RPMI7951 (cell line): ENCODE results near the gene PRPF31. TPM values are rescaled to one million over a fixed set of nuclear protein-coding genes. Genes with fewer than 3 reads are reported as not detected.

Source experiments
- DNase-seq: peaks from one replicate; pipeline ENCODE4 v3.0.0-alpha.2; 2012; ENCODE audit warnings: low read depth
- total RNA-seq: library from RNA; depleted of rRNA; stranded (reverse); fragments of >200 nt; shearing (Covaris generic); gene quantifications from 2 replicates; pipeline ENCODE4 v1.2.3, GENCODE V29; 2014

Gene PRPF31
- total RNA-seq, 1 experiment from 2014 or later: 71.3 TPM

DNA sequence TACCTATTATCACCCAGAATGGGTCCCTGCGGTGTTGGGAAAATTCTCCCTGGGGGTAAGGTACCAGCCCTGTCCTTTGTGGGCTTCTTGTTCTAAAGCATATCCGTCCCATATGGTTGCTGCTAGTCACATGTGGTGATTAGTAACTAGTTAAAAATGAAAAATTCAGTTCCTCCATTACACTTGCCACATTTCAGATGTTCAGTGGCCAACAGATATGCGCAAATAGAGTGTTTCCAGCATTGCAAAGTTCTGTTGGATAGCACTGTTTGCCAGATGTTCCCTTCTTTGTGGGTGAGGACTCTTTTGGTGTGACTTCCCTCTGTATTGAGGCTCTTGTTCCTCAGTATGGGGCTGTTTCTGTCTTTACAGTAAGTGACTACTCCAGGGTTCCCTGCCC, 25.8 kb downstream of the PRPF31 start:
- no peak for DNase-seq

DNA sequence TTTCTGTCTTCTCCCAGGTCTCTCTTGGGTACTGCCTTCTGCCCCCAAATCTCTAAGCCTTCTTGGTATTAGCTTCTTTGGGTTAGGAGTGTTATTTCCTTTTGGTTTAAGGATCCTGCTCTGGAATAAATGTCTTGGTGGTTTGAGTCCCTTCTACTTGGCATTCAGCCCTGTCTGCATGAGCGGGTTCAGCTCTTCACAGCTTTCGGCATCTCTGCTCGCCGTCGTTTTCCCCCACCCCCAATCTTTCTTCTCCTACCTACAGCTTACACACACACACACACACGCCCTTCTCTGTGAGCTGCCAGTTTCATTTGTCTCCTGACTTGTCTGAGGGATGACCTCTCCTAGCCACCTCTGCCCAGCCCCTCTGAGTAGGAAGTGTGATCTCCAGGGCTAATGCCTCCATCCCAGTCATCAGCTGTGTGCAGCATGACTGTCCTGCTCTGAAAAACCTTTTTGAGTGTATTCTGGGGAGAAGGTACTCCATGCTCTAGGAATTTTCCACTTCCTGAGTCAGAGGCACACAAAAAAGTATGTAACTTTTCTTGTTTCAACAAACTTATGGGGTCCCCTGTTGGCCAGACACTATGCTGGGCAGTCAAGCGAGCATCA, 26.7 kb downstream of the PRPF31 start:
- DNase-seq: no peak

DNA sequence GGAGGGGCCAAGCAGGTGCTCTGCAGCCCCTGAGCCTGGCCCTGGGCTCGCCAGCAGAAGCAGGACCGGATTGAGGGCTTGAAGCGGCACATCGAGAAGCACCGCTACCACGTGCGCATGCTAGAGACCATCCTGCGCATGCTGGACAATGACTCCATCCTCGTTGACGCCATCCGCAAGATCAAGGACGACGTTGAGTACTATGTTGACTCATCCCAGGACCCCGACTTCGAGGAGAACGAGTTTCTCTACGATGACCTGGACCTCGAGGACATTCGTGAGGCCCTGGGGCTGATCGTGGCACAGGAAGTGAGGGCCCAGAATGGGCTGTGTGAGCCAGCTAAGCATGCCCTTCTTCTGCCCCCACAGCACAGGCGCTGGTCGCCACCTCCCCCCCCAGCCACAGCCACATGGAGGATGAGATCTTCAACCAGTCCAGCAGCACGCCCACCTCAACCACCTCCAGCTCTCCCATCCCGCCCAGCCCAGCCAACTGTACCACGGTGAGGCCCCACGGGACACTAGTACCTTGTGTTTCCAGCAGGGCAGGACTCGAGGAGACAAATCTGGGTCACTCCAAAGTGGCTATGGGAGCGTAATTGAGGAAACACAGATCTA, 30.1 kb downstream of the PRPF31 start:
- no peak for DNase-seq

DNA sequence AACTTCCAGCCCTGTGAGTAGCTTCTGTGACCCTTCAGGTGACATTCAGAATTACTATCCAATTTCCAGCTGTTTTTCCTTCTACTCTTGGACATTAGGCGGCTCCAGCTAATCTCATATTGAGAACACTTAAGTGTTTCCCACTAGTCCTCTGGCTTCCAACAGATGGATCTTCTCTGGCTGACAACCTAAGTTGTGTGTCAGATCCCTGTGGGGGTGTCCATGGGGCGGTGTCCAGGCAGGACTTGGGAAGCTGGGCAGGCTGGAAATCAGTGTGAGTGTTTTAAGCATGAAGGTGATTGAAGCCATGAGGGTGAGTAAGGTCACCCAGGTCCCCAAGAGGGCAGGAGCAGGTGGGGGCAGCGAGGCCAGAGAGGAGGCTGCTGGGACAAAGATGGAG, 32.1 kb downstream of the PRPF31 start:
- DNase-seq: no peak

DNA sequence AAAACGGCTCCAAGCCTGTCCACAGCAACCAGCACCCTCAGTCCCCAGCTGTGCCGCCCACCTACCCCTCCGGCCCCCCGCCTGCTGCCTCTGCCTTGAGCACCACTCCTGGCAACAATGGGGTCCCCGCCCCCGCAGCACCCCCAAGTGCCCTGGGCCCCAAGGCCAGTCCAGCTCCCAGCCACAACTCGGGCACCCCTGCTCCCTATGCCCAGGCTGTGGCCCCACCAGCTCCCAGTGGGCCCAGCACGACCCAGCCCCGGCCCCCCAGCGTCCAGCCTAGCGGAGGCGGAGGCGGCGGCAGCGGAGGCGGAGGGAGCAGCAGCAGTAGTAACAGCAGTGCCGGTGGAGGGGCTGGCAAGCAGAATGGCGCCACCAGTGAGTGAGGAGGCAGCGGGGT, 32.6 kb downstream of the PRPF31 start:
- no peak for DNase-seq

DNA sequence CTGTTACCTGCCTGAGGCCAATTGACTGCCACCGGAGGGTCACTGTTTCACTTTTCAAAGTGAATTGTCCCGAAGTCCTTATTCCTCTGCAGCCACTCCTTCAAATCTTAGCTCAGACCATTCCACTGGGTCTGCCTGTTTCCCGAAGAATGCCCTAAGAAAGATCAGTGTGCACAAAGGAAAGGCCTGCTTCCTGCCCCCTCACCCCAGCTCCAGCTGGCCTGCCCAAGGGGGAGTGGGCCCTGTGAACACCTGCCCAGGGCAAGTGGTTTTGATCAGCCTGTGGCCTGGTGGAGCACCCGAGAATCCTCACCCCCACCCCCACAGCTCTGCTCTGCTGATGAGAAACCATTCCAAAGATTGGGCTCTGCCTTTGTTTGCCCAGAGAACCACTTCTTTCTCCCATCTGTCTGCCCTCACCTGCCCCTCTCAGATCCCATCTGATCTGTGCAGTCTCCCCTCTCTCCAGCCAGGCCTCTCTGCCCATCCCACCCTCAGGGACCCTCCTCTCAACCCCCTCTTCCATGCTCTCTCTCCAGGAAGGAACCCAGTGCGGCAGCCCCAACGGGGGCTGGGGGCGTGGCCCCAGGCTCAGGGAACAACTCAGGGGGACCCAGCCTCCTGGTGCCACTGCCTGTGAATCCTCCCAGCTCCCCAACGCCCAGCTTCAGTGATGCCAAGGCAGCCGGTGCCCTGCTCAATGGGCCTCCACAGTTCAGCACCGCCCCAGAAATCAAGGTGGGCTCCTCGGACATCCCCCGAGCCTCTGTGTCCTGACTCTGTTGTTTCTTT, 33.7 kb downstream of the PRPF31 start:
- no peak for DNase-seq

DNA sequence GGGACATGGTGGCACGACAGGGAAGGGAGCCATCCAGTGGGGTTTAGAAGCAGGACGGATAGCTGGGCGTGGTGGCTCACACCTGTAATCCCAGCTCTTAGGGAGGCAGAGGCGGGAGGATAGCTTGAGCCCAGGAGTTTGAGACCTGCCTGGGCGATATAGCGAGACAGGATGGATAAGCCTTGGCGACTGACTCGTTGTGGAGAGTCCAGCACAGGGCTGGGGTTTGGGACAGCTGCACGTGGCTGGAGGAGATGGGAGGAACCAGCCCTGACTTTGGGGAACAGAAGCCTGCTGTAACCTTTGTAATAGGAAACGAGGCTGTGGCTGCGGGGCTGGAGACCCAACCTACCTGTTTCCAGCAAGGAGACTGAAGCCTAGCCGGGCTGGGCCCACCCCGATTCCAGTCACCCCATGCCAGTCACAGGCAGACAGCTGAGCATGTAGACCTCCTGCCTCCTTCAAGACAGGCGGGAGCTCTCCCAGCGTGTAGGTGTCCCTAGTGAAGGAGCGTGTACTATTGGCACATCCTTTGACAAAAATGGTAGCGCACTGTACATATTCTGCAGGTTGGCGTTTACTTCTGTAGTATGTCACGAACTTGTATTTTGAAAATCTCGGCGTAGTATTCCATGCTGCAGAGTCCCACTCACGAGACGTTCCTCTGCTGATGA, 35.9 kb downstream of the PRPF31 start:
- no peak for DNase-seq

DNA sequence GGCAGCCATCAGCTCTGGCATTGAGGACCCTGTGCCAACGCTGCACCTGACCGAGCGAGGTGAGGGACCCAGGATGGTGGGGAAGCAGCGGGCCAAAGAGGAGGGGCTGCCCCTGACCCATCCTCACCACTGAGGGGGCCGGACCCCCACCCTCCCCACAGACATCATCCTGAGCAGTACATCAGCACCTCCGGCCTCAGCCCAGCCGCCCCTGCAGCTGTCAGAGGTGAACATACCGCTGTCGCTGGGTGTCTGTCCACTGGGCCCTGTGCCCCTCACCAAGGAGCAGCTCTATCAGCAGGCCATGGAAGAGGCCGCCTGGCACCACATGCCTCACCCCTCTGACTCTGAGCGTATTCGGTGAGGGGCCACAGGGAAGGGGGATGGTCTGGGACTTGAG, 36.7 kb downstream of the PRPF31 start:
- DNase-seq: no peak

DNA sequence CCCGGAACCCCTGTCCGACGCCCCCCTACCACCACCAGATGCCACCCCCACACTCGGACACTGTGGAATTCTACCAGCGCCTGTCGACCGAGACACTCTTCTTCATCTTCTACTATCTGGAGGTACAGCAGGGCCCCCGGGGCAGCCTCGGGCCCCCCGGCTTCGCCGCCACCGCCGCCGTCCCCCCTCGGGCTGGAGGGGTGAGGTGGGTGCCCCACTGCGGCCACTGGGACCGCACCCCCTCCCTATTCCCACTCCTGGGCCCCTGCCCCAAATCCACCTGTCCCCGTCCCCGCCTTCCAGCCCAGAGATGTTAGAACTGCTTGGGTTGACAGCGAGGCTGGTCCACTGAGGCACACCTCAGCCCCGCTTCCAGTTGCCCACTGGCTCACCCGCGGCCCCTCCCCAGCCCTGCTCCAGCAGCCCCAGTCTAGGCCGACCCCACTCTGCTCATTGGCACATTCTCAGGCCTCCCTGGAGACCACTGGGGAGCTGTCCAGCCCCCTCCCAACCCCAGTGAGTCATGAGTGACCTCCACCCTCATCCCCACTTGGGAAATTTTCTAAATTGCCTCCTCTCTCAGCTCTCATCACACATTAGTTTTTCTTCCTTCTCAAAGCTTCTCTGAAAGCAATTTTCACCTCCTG, 37.4 kb downstream of the PRPF31 start:
- DNase-seq: no peak

DNA sequence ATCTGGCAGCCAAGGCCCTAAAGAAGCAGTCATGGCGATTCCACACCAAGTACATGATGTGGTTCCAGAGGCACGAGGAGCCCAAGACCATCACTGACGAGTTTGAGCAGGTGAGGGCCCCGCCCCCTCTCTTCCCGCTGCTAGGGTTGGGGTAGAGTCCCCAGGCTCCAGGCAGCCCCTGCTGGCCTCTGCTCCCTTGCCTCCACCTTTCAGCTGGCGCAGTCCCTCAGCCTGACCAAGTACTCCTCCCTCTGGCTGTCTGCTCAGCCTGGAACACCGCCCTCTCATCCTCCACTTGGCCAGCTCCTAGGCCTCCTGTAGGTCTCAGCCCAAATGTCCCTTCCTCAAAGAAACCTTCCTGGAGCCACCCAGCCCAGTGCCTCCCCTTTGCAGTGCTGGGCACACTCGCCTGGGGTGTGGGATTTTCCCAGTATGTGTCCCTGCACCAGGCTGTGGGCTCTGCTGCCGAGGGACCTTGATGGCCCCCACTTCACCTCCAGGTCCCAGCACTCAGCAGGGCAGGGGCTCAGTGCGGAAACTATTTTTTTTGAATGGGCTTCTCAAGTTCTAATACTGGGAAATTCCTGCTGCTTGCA, 38.3 kb downstream of the PRPF31 start:
- no peak for DNase-seq

DNA sequence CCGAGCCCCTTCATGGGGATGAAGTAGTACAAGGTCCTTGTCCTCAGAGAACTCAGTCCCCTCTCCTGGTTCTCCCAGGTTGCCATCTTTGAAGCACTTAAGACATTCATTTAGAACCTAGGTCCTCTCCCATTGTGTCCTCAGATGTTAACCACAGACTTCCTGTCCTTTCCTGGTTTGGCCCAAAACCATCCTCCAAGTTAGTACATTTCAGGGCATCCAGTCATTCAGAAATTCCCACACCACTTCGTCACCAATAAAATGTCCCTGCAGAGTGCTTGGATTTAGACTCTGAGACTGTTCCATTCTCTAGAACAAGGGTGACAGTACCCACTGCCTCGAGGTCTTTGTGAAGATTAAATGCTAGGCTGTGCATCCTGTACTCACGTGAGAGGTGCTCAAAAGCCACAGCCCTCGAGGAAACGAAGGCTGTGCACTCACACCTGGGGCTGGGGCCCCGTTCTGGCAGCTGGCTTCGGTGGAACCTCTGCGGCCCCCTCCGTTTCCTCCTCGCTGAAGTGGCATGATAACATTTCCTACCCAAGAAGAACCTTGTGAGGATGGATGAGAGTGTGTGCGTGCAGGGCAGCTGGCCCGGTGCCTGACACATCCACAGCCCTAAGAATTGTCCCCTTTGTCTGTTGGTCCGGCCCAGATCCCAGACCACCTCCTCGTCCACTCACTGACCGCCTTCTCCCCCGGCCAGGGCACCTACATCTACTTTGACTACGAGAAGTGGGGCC, 39.2 kb downstream of the PRPF31 start:
- peak; percentile 82 for DNase-seq

DNA sequence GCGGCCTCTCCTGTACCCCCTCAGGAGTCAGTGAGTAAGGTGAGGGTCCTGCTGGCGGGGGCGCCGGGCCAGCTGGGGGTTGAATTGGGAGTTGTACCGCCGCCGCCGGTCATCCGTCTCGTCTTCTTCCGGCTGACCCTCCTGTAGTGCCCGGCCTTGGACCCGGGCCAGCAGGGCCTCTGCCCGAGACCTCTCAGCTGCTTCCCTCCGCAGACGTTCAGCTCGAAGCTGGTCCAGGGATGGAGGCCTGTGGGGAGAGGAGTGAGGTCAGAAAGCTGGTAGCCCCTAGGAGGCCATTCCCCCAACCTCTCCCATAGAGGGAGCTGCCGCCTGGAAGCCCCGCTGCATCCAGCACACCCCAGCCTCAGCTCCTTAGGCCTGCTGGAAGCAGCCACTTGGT, 40.1 kb downstream of the PRPF31 start:
- no peak for DNase-seq

DNA sequence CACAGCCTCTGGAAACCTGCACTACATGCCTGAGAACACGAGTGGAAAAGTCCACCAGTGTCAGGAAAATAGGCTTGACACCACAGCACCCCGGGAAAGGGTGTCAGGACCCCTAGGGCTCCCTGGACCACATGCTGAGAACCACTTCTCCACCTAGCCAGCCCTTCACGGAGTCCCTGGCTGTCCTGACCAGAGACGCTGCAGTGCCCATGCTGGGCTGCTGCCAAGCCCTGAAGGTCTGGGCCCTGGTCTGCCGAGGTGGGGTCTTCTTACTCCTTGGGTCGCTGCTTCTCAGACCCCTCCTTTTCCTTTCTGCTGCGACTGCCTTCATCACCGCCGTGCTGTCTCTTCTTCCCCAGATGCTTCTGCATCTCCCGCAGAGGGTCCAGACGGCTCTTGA, 40.9 kb downstream of the PRPF31 start:
- no peak for DNase-seq

DNA sequence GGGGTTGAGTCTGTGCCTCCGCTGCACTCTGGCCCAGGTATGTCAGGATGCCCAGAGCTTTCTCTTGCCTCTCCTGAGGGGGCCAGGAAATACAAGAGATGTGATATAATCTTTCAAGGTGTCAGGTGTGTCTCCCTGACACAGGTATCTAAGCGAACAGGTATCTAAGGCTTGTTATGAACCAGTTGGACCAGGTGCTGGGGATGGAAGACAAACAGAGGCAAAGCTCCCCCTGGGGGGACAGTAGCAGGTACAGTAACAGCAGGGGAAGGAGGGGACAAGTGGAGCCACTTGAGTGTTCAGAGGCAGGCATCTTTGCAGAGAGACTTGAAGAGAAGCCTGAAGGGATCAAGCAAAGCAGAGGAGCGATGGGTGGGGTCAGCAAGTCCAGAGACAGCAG, 41.4 kb downstream of the PRPF31 start:
- no peak for DNase-seq

DNA sequence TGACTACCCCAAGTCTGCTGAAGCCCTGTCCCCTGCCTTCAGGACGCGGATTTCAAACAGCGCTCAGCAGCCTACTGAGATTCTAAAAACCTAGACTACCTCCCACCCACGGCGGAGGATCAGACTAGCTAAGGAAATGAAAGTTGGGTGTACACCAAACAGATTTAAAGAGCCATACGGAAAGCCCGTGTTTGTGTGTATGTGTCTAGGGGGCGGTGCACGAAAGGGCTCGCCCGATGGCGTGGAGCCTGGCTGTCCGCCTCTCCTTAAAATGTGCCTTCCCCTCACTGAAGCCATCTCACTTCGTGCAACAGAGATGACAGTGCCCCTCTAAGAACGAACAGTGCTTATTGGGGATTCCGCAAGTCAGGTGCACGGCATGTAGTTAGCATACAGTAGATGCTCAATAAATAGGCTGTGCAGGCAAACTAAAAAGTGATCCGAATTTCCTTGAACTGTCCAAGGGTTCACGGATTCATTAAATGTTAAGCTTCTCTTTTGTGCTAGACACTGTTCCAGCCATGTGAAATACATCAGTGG, 43.3 kb downstream of the PRPF31 start:
- DNase-seq: no peak

DNA sequence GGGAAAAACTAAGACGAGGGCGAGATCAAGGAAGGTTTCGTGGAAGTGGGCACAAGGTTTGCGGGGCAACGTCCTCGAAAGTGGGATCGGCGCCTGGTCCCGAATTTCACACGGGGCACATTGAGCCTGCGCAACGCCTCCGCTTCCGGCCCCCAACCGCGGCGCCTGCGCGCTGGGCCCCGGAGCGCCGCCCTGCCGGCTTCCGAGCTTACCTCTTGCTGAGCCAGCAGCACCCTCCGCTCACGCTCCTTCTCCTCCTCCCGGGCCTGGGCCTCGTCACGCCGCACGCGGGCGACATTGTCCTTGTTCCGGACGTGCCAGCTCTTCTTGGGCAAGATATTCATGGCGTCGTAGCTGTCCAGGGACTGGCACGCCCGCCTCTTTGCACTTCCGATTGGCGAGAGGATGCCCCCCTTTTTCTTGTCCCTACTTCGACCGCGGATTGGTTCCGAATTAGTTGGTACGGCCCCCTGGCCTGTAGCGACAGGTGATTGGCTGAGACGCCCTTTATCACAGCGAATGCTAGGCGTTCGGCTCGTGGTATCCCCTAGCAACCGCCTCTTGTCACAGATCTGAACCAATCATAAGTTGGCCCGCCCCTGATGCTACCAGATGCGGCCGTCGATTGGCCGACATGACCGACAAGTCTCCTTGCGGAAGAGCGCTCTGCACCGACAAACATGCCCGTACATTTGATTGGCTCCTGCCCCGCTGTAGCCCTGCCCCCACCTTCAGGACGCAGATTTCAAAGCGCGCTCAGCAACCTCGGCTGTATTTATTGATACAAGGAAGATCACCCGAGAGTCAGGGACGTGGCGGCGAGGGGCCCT, 44.0 kb downstream of the PRPF31 start, which contains the start of gene LENG1:
TSS of gene LENG1 (minus strand) at position 370 of the 830 bp plus-strand sequence. CDS start at position 344, 26 bp downstream.
- DNase-seq: peak; percentile 100

DNA sequence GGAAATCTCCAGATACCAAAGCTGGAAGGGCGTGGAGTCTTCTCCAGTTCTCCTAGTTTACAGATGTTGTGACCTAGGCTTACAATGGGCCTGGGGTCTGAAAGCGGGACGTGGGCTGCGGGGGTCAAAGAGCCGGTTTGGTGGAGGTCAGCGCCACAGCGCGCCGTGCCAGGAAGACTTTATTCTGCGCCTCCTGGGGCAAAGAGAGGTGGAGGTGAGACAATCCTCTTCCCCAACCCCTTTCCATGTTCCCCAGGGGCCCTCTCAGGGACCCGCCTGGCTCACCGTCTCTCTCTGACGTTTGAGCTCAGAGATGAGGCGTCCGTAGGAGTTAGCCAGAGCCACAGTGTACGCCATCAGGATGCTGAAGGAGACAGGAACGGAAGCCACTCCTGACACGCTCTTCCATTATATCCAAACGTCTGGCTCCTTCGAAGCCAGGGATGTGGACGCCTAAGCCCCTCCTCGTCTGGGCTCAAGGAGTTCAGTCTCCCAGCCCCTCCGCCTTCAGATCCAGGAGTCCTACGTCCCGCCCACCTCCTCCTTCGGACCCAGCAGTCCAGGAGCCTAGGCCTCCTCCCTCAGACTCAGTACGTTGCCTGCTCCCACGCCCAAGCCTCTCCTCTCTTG, 44.7 kb downstream of the PRPF31 start:
- peak; percentile 41 for DNase-seq

DNA sequence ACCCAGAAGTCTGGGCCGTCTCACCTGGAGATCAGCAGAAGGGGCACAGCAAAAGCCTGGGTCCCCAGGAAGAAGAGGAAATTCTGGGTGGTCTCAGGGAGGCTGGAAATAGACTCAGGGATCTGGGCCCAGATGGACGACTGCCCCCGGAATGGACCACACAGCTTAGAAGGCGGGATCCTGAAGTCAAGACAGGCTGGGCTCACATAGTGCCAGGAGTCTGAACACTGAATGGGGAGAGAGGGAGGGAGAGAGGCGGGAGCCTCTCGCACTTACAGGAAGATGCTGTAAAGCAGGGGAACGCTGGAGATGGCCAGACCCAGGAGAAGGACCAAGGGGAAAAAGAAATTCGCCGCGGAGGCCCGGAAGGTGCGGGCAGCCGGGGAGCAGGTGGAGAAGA, 45.3 kb downstream of the PRPF31 start:
- no peak for DNase-seq

DNA sequence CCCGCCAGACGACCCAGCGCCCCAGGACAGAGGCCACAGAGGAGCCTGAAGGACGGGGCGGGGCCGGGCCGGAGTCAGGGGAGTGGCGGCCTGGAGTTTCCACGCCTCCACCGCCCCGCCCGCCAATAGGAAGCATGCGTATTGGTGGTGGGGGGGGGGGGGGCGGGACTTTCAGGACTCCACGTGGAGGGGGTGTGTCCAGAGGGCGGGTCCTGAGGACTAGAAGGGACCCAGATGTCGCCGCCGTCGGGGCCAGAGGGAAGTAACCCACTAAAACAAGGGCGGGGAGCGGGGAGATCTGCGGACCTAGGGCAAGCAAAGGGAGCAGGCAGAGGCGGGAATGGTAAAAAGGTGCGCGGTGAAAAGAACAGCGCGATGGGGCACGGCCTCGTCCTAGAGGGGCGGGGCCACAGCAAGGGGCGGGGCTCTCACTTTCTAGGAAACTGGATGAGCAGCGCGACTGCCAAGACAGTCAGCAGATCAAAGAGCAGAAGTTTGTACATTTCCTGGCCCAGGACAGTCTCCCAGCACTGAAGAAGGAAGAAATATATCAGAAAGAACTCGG, 46.8 kb downstream of the PRPF31 start:
- DNase-seq: peak; percentile 40
